Measurements from ENCODE around the gene ZGPAT. TPM values are rescaled to one million over a fixed set of nuclear protein-coding genes. Genes with fewer than 3 reads are reported as not detected.
A peak's percentile ranks its signal among the peaks of the same experiment; 100 is the strongest.

ZGPAT gene
- total and polyA plus RNA-seq, 2 of the 13 experiments (the other 11 are each of a cell fraction or from before 2014, with no cell fraction given), result 23.0 to 41.9 TPM

DNA sequence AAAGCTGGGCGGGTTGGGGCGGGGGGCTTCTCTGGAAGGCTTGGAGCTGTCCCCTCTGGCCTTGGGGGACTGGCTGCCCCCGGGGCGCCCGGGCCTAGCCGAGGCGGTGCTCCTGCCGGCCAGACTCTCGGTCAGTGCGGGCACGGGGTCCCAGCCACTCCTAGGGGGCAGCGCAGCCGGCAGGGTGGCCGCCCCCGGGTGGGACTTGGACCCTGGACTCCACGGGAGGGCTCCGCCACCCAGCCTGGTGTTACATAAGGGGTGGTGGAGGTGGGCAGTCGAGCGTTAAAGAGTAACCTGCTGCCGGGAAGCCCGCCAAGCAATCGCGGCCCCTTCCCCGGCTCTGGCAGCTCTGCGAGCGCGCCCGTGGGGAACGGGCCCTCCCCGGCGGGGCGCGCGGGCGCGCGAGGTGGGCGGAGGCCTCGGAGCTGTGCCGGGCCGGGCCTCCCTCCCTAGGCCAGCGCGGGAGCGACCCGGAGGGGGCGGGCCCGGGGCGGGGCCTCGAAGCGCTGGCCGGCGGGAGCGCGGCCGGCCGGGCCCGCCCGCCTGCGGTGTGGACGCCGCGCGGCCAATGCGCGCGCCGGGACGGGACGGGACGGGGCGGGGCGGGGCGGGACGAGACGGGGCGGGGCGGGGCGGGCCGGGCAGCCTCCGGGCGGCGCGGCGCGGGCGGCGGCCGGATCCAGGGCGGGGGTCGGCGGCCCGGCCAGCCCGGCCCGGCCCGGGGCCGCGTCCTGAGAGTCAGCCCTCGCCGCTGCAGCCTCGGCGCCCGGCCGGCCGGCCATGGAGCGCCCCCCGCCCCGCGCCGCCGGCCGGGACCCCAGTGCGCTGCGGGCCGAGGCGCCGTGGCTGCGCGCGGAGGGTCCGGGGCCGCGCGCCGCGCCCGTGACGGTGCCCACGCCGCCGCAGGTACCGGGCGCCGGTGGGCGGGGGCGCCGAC is 31.6 kb downstream of the ZGPAT start, which contains the start of gene SLC2A4RG (continued):
- TF ChIP-seq, protein P1, sequence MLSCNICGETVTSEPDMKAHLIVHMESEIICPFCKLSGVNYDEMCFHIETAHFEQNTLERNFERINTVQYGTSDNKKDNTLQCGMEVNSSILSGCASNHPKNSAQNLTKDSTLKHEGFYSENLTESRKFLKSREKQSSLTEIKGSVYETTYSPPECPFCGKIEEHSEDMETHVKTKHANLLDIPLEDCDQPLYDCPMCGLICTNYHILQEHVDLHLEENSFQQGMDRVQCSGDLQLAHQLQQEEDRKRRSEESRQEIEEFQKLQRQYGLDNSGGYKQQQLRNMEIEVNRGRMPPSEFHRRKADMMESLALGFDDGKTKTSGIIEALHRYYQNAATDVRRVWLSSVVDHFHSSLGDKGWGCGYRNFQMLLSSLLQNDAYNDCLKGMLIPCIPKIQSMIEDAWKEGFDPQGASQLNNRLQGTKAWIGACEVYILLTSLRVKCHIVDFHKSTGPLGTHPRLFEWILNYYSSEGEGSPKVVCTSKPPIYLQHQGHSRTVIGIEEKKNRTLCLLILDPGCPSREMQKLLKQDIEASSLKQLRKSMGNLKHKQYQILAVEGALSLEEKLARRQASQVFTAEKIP (CRISPR knock-in tag; IDR thresholded peaks at IDR 0.05; ENCODE audit: borderline replicate concordance), result no peak
- TF ChIP-seq, protein P2, sequence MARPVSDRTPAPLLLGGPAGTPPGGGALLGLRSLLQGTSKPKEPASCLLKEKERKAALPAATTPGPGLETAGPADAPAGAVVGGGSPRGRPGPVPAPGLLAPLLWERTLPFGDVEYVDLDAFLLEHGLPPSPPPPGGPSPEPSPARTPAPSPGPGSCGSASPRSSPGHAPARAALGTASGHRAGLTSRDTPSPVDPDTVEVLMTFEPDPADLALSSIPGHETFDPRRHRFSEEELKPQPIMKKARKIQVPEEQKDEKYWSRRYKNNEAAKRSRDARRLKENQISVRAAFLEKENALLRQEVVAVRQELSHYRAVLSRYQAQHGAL (CRISPR knock-in tag; IDR thresholded peaks at IDR 0.05; ENCODE audit: not compliant biosample characterization), result peak; percentile 97
- TF ChIP-seq, protein P3, sequence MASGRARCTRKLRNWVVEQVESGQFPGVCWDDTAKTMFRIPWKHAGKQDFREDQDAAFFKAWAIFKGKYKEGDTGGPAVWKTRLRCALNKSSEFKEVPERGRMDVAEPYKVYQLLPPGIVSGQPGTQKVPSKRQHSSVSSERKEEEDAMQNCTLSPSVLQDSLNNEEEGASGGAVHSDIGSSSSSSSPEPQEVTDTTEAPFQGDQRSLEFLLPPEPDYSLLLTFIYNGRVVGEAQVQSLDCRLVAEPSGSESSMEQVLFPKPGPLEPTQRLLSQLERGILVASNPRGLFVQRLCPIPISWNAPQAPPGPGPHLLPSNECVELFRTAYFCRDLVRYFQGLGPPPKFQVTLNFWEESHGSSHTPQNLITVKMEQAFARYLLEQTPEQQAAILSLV (CRISPR knock-in tag; IDR thresholded peaks at IDR 0.05; ENCODE audit: borderline replicate concordance), result peak; percentile 63; the same call in 1 of the 2 replicates
- TF ChIP-seq SATB2 (CRISPR knock-in tag; IDR thresholded peaks at IDR 0.05), result peak; percentile 85; the same call in 1 of the 2 replicates
- peak; percentile 76 for TF ChIP-seq YY1 (IDR thresholded peaks at IDR 0.05; ENCODE audit: insufficient read depth, insufficient replicate concordance, low read depth, low read length)
- TF ChIP-seq JUNB (CRISPR knock-in tag; IDR thresholded peaks at IDR 0.05; ENCODE audit: borderline replicate concordance), result no peak
- TF ChIP-seq, protein P4, sequence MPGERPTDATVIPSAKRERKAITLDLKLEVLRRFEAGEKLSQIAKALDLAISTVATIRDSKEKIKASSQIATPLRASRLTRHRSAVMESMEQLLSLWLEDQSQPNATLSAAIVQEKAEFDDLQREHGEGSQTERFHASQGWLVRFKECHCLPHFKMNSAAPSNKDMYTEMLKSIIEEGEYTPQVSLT (CRISPR knock-in tag; IDR thresholded peaks at IDR 0.05; ENCODE audit: borderline replicate concordance, low read depth), result no peak
- TF ChIP-seq IRX3 (CRISPR knock-in tag; IDR thresholded peaks at IDR 0.05; ENCODE audit: borderline replicate concordance, low read depth), result peak; percentile 89; the same call in 1 of the 2 replicates
- no peak for TF ChIP-seq MED8 (CRISPR knock-in tag; IDR thresholded peaks at IDR 0.05; ENCODE audit: insufficient replicate concordance)
- TF ChIP-seq, protein P5, sequence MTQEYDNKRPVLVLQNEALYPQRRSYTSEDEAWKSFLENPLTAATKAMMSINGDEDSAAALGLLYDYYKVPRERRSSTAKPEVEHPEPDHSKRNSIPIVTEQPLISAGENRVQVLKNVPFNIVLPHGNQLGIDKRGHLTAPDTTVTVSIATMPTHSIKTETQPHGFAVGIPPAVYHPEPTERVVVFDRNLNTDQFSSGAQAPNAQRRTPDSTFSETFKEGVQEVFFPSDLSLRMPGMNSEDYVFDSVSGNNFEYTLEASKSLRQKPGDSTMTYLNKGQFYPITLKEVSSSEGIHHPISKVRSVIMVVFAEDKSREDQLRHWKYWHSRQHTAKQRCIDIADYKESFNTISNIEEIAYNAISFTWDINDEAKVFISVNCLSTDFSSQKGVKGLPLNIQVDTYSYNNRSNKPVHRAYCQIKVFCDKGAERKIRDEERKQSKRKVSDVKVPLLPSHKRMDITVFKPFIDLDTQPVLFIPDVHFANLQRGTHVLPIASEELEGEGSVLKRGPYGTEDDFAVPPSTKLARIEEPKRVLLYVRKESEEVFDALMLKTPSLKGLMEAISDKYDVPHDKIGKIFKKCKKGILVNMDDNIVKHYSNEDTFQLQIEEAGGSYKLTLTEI (CRISPR knock-in tag; conservative IDR thresholded peaks at IDR 0.05), result no peak
- no peak for TF ChIP-seq NFE2 (CRISPR knock-in tag; IDR thresholded peaks at IDR 0.05)
- TF ChIP-seq CEBPB (IDR thresholded peaks at IDR 0.05; ENCODE audit: borderline replicate concordance, low read depth, low read length), result peak; percentile 33; the same call in 1 of the 2 replicates
- TF ChIP-seq, protein P6, sequence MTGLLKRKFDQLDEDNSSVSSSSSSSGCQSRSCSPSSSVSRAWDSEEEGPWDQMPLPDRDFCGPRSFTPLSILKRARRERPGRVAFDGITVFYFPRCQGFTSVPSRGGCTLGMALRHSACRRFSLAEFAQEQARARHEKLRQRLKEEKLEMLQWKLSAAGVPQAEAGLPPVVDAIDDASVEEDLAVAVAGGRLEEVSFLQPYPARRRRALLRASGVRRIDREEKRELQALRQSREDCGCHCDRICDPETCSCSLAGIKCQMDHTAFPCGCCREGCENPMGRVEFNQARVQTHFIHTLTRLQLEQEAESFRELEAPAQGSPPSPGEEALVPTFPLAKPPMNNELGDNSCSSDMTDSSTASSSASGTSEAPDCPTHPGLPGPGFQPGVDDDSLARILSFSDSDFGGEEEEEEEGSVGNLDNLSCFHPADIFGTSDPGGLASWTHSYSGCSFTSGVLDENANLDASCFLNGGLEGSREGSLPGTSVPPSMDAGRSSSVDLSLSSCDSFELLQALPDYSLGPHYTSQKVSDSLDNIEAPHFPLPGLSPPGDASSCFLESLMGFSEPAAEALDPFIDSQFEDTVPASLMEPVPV (CRISPR knock-in tag; IDR thresholded peaks at IDR 0.05), result peak; percentile 86; the same call in 1 of the 2 replicates
- TF ChIP-seq, protein P7, sequence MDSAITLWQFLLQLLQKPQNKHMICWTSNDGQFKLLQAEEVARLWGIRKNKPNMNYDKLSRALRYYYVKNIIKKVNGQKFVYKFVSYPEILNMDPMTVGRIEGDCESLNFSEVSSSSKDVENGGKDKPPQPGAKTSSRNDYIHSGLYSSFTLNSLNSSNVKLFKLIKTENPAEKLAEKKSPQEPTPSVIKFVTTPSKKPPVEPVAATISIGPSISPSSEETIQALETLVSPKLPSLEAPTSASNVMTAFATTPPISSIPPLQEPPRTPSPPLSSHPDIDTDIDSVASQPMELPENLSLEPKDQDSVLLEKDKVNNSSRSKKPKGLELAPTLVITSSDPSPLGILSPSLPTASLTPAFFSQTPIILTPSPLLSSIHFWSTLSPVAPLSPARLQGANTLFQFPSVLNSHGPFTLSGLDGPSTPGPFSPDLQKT (CRISPR knock-in tag; IDR thresholded peaks at IDR 0.05; ENCODE audit: borderline replicate concordance), result no peak
- peak; percentile 55 for TF ChIP-seq ELF1 (CRISPR knock-in tag; IDR thresholded peaks at IDR 0.05)
- TF ChIP-seq PLRG1 (conservative IDR thresholded peaks at IDR 0.05), result no peak
- TF ChIP-seq TEAD3 (CRISPR knock-in tag; optimal IDR thresholded peaks at IDR 0.05; ENCODE audit: borderline replicate concordance), result peak; percentile 78
- no peak for TF ChIP-seq ZNF224 (CRISPR knock-in tag; IDR thresholded peaks at IDR 0.05)
